Activated B cell treated with CpG ODN at 0.5 μM for 24 hours (primary cell): ENCODE results near the gene MACROH2A1. TPM values are rescaled to one million over a fixed set of nuclear protein-coding genes. Genes with fewer than 3 reads are reported as not detected.

Source experiments
- ATAC-seq: fragments of 200-7000 bp; cut with Tn5 transposase; one replicate; pipeline ENCODE4 v1.10.0; 2021; ENCODE audit warnings: low read depth, mild to moderate bottlenecking, moderate library complexity
- CTCF ChIA-PET: fragments of 350-600 bp; sonication (Branson Sonifier 250); formaldehyde crosslinking; loops from one replicate; lab custom pipeline; 2021; ENCODE audit warnings: antibody characterized with exemption; lab: Charles Lee
- POLR2A ChIA-PET: fragments of 350-600 bp; sonication (Branson Sonifier 250); formaldehyde crosslinking; loops from one replicate; lab custom pipeline; 2021; ENCODE audit warnings: antibody characterized with exemption; lab: Charles Lee
- DNase-seq: peaks from one replicate; pipeline ENCODE4 v3.0.0; 2022
- H3K27ac Mint-ChIP-seq: one replicate; pipeline ENCODE4 v1.8.0; 2020; ENCODE audit warnings: mixed read lengths
- H3K27me3 Mint-ChIP-seq: one replicate; pipeline ENCODE4 v1.8.0; 2021; ENCODE audit warnings: mixed read lengths
- H3K36me3 Mint-ChIP-seq: one replicate; pipeline ENCODE4 v1.8.0; 2021; ENCODE audit warnings: low read depth, mixed read lengths
- H3K4me1 Mint-ChIP-seq: one replicate; pipeline ENCODE4 v1.8.0; 2021; ENCODE audit warnings: mixed read lengths
- H3K4me3 Mint-ChIP-seq: one replicate; pipeline ENCODE4 v1.8.0; 2020; ENCODE audit warnings: mild to moderate bottlenecking, mixed read lengths
- H3K9me3 Mint-ChIP-seq: one replicate; pipeline ENCODE4 v1.8.0; 2020; ENCODE audit warnings: mixed read lengths
- intact Hi-C: fragments of 100-400 bp; cut with micrococcal nuclease; formaldehyde crosslinking; loops from one replicate; pipeline ENCODE4 v1.15.1; 2024
- total RNA-seq: library from RNA; stranded (reverse); gene quantifications from 2 replicates; pipeline ENCODE4 v1.2.3, GENCODE V29; 2022
- TF ChIP-seq, protein P1 (sequence below): fragments of 200-600 bp; IDR thresholded peaks from one replicate; pipeline ENCODE4 v1.8.0; 2022; ENCODE audit warnings: antibody characterized with exemption, mild to moderate bottlenecking

The MACROH2A1 gene
- total RNA-seq, 1 donor from 2014 or later, result 125 TPM

DNA sequence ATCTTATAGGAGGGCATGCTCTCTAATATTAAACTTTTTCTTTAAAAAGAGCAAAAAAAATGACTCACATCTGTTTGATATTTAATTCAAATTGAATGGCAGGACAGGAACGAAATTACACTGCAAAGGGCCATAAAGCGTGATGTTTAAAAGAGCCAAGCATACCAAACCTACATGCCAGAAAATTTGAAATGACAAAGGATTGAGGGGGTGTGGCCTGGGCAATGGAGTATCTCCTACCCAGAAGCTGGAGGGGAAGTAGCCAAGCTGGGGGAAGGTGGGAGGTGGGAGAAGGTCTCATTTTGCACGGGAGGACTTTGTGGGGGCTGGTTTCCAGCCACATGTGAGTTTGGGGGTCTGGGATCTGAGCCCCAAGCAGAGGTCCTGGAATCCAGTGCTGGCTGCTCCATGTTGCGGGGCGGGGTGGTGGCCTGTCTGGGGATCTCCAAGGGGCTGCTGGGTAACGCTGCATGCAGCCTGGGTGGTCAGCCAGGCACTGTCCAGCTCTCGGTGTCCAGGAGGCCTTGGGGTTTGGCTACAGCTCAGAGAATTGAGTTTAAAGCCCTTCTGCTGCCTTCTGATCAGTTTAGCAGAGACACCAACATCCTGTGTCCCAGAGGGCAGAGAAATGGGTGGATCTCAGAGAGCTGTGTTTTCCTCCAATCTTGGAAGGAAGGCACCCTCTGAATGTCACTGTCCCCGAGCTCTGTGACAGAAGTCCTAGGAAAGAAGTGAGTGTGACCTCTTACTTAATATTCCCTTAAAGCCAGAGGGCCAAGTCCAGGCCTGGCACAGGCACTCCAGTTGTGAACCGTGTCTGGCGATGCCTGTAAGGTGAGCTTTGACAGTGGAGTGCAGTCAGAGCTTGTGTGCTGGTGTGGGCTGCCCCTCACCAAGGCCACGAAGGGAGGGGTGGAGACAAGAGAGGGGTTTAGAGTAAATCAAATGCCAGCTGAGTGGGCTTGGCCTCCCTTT lies 40.5 kb upstream of the MACROH2A1 start:
- Mint-ChIP-seq H3K27ac (no peak overlapping the region), H3K4me3 (no peak overlapping the region), H3K36me3 (no peaks in the 10 kb centered on the region), H3K4me1 (peaks cover 21% of the 10 kb centered on the region), H3K27me3 (peaks cover 21% of the 10 kb centered on the region), H3K9me3 (no peaks in the 10 kb centered on the region)
- no peak for ATAC-seq
- TF ChIP-seq, protein P1, sequence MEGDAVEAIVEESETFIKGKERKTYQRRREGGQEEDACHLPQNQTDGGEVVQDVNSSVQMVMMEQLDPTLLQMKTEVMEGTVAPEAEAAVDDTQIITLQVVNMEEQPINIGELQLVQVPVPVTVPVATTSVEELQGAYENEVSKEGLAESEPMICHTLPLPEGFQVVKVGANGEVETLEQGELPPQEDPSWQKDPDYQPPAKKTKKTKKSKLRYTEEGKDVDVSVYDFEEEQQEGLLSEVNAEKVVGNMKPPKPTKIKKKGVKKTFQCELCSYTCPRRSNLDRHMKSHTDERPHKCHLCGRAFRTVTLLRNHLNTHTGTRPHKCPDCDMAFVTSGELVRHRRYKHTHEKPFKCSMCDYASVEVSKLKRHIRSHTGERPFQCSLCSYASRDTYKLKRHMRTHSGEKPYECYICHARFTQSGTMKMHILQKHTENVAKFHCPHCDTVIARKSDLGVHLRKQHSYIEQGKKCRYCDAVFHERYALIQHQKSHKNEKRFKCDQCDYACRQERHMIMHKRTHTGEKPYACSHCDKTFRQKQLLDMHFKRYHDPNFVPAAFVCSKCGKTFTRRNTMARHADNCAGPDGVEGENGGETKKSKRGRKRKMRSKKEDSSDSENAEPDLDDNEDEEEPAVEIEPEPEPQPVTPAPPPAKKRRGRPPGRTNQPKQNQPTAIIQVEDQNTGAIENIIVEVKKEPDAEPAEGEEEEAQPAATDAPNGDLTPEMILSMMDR, result no peak
- intact Hi-C loops, result no loop called here
- CTCF ChIA-PET, result interaction anchor here (2.2 to 3.7 kb wide), 2 partner anchors 14 to 18 kb away, joined by 9 to 16 read pairs; no protein-coding TSS in a partner anchor
- no peak for DNase-seq
- POLR2A ChIA-PET, result no interaction called here

DNA sequence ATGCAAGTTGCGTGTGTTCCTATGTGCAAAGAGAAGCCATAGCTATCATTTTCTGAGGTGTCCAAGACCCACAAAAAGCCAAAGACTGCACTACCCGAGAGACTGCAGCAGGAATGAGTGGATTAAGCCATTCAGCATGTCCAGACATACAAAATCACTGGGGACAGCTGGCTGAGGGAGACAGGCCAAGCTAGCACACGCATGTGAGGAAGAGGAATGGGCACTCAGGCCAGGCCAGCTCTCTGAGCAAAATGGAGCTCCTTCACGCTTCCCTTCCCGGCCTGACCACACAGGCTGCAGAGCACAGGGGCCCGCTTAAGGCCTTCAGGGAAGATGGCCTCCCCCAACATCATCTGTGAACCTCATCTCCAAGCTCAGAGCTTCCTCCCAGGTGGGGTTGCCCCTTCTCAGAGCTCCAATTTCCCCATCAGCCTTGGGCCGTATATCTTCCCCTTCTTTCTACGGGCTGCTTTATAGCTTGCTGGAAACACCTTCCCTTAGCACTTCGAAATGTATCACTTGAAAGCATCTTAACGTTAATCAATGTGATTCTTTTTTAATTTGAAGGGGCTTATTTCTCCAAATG lies 39.7 kb upstream of the MACROH2A1 start:
- intact Hi-C loops, result no loop called here
- no peak overlapping the region for H3K4me3 Mint-ChIP-seq
- ChIA-PET CTCF (interaction anchor here (2.2 to 3.7 kb wide), 2 partner anchors 13 to 19 kb away, joined by 9 to 16 read pairs; no protein-coding TSS in a partner anchor), POLR2A (no interaction called here)
- H3K27me3 Mint-ChIP-seq, result peaks cover 16% of the 10 kb centered on the region
- no peak overlapping the region for H3K27ac Mint-ChIP-seq
- H3K9me3 Mint-ChIP-seq, result no peaks in the 10 kb centered on the region
- no peaks in the 10 kb centered on the region for H3K36me3 Mint-ChIP-seq
- H3K4me1 Mint-ChIP-seq, result peaks cover 21% of the 10 kb centered on the region
- ATAC-seq (no peak), DNase-seq (no peak)
- TF ChIP-seq, protein P1, result no peak

DNA sequence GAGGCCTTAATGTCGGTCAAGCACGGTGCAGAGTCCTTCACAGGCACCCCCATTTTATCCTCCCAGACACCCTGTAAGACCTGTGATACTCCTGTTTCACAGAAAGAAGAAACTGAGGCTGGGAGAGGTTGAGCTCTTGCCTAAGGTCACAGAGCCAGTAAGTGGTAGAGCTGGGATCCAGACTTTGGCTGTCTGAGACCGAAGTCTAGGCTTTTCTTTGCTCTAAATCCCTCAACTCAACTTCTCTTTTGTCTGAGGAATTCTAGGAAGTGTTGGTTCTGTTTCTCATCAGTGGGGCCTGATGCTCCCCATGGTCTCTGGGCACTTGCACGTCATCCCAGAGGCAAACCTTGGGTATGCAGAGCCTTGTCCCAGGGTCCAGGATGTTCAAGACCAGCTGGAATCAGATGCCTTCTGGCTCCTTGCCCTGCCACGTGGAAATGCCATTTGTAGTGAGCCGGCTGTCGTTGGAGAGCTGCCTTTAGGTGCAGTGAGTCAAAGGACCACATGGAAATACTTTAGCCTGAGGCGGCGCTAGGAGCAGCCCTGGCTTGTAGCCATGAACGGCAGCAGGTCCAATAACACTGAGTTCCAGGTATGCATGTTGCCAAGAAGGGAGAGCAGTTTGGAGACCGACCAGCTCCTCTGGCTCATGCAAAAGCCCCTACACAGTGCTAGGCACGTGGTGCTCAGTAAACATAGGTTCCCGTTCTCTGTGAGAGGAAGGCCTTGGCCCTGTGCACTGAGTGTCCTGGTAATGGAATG lies 38.9 kb upstream of the MACROH2A1 start:
- DNase-seq (no peak), ATAC-seq (no peak)
- TF ChIP-seq, protein P1, result no peak
- POLR2A ChIA-PET, result no interaction called here
- H3K4me3 Mint-ChIP-seq, result no peak overlapping the region
- peaks cover 14% of the 10 kb centered on the region for H3K27me3 Mint-ChIP-seq
- no peaks in the 10 kb centered on the region for H3K9me3 Mint-ChIP-seq
- H3K4me1 Mint-ChIP-seq, result peaks cover 21% of the 10 kb centered on the region
- no peaks in the 10 kb centered on the region for H3K36me3 Mint-ChIP-seq
- H3K27ac Mint-ChIP-seq, result no peak overlapping the region
- CTCF ChIA-PET, result interaction anchor here (2.2 to 3.7 kb wide), 2 partner anchors 12 to 19 kb away, joined by 9 to 16 read pairs; no protein-coding TSS in a partner anchor
- intact Hi-C loops, result no loop called here

DNA sequence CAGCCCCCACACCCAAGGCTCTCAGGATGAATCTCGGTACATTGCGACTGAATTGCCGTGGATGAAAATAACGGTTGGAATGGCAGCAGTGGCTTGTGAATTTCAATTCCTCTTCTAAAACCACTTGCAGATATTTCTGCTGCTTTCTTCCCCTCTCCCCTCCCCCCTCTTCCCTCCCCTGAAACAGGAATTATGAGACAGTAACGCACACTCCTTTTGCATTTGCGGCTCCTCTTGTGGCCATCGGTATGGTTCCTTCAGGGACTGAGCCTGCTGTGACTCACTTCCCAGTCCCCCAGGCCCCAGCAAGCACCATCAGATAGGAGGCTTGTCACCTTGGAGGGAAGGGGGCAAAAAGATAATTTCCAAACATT lies 38.4 kb upstream of the MACROH2A1 start:
- H3K27ac Mint-ChIP-seq, result no peak overlapping the region

More for the DNA sequence above, 38.4 kb upstream of the MACROH2A1 start:
- no peaks in the 10 kb centered on the region for H3K36me3 Mint-ChIP-seq
- peak overlapping the region; percentile 28 for H3K4me3 Mint-ChIP-seq
- H3K27me3 Mint-ChIP-seq, result peaks cover 10% of the 10 kb centered on the region
- intact Hi-C loops, result no loop called here
- H3K4me1 Mint-ChIP-seq, result peaks cover 21% of the 10 kb centered on the region
- ATAC-seq, result no peak
- TF ChIP-seq, protein P1, result no peak
- H3K9me3 Mint-ChIP-seq, result no peaks in the 10 kb centered on the region
- POLR2A ChIA-PET, result no interaction called here
- no peak for DNase-seq
- CTCF ChIA-PET, result interaction anchor here (3.7 kb wide), 1 partner anchor 11 kb away, joined by 16 read pairs; no protein-coding TSS in a partner anchor
